ENCODE measurements around the gene KIRREL3. TPM values are rescaled to one million over a fixed set of nuclear protein-coding genes. Genes with fewer than 3 reads are reported as not detected.

KIRREL3 gene
- total RNA-seq, 1 donor from 2014 or later, result 29.3 TPM

DNA sequence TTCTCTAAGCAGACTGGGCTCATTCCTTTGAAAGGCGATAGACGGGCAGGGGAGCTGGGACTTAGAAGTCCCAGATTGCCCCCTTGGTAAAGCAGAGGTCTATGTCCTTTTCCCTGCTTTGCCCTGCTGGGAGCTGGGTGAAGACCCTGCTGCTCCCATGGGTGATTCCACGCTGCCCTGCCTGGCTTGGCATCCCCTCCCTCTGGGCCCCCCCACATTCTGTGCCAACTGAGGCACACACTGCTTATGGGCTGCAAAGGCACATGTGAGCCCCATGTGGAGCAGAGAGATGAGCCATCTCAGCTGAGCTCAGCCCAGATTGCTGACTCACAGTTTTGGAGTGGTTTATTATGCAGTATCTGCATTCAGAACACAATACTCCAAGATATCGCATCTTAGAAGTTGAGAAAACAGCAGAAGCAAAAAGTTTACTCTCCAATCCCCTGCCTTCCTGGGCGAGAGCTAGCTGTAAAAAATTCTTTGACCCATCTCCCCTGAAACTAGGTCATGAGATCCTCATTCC, 517.9 kb downstream of the KIRREL3 start:
- DNase-seq, result no peak

DNA sequence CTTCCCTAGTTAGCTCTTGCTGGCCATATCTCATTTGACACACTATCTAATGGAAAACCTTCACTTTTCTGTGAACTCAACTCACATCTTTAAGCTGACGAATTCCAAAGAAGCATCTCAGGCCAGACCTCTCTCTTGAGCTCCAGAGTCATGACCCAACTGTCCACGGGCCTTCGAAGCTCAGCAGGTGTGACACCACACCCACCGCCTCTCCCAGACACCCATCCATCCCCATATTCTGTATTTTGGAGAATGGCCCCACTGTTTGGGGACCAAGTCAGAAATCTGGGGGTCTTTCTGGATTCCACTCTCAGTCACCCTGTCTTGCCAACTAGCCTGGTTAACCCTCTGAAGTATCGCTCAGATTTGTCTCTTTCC, 519.3 kb downstream of the KIRREL3 start:
- DNase-seq, result no peak

DNA sequence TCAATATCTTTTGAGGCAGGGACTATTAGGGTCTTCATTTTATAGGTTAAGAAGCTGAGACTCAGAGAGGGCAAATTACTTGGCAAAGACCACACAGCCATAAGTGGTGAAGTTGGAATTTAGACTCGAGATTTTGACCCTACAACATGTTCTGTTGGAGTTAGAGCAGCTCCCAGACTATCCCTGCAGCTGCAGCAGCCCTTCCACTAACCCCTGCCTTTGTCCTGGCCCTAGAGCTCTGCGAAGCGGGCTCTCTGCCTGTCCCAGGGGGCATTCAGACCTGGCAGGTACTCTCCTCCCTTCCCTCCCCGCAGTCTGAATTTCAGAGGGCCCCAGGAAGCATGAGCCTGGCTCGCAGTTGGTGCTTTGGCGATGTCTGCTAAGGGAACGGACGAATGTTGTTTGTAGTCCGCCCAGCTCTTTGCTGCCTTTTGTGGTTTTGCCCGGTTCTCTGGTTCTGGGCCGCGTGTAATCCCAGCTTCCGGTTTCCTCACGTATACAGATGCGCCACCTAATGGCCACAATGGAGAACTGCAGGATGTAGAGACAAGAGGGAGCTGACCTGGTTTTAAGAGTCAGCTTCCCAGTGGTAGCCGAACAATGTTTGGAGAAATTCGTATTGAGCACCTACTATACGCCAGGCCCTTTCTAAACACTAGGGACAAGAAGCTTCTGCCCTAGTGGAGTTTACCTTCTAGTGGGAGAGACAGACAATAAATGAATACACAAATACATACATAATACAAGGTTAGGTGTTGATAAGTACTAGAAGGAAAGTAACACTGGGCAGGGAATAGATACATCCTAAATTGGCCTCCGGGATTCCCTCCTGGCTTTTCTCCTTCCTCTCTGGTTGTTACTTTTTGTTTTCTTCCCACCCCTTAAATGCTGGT, 519.9 kb downstream of the KIRREL3 start:
- DNase-seq, result peak; percentile 74

DNA sequence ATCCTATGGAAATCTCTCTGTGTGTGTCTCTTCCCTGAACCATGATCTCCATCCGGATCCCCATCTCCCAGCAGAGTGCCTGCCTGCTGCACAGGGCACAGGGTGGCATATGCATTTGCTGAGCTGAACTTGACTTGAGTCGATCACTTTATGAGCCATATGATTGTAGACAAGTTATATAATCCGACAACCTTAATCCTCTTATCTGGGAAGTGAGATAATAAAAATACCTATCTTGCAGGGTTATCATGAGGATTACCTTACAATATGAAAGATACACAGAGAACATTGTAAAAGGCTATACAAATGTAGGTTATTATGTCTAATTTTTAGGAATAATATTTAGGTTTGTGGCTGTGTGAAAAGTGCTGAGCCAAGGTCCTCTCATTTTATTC, 520.6 kb downstream of the KIRREL3 start:
- no peak for DNase-seq

DNA sequence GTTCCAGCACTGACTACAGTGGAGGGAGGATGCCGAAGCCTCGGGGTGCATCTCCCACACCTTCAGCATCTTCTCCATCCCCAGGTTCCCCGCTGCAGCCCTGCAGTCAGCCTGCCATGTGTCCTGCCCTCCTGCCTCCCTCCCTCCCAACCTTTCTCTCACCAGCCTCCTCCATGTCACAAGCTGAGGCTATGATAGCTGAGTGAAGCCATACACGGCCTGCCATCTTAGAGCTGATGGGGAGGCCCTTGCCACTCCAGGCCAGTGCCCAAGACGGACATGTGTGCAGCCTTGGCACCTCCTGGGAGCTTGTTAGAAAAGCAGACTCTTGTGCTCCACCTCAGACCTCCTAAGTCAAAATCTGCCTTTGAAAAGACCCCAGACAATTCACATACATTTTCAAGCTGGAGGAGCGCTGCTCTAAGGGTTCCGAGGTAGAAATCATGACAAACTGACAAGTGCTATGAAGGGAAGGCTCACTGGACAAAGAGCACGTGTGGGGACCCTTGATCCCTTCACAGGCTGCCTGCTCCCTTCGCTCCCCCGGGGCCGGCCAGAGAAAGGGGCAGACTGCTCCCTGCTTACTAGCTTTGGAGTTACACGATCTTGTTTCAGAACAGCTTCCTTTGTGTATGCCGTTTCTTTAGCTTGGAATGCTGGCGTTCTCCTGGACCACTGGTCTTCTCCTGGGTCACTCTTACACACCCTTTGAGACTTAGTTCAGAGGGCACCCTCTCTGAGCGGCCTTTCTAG, 521.2 kb downstream of the KIRREL3 start:
- no peak for DNase-seq

DNA sequence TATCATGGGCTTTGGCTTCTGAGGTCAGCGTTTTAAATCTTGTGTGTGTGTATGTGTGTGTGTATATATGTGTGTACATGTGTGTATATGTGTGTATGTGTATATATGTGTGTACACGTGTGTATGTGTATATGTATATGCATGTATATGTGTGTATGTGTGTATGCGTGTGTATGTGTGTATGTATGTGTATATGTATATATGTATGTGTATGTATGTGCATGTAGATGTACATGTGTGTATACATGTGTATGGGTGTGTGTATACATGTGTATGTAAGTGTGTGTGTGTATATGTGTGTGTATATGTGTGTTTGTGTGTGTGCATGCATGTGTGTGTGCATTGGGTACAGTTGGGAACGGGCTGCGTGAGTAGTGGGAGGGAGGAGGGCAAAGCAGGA, 522.1 kb downstream of the KIRREL3 start:
- DNase-seq, result no peak

DNA sequence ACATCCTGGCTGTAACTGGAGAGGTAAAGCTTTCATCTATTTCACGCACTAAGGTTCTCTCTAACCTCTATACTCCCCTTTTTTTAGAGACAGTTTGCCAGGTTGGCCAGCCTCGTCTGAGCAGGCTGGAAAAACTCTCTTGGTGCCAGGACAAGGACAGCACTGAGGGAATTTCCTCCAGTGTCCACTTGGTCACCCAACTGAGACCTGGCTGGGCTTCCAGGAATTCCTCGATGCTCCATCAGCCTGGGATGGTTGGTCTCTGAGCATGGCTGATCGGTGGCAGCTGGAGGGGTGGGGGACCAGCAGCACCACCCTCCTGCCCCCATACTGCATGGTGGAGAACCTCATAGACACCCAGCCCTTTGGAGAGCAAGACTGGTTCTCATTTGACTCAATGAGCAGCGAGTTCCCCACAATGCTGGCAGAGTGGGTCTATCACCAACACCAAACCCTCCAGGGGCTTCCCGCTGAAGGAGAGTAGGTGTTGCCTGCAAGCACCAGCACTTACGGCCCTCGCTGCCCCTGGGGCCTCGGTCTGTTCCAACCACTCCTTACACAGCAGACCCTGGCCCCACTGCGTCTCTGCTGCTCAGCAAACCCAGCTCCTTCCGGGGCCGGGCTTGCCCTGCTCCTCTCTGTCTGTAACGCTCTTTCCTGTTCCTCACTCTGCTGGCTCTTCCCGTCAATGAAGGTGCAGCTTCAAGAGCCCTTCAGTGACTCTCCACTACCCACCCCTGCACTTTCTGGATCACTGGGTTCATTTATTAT, 522.9 kb downstream of the KIRREL3 start:
- no peak for DNase-seq

DNA sequence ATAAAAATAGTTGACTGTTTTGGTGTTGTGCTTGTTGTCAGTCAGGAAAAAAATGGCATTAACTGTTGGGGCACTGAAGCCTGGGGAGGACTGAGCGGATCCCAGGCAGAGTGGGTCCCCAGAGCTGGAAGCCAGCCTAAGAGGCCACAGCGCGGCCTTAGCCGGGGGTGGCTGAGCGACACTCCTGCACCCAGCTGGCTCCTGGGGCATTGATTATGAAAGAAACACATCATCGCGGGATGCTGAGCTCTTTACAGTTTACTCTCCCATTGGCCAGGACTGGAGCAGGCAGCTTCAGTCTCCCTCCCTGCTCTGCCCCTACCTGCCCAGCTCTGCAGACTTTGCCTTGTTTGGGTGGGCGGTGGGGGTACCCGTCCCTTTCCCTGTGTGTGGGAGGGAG, 523.6 kb downstream of the KIRREL3 start:
- DNase-seq, result no peak

DNA sequence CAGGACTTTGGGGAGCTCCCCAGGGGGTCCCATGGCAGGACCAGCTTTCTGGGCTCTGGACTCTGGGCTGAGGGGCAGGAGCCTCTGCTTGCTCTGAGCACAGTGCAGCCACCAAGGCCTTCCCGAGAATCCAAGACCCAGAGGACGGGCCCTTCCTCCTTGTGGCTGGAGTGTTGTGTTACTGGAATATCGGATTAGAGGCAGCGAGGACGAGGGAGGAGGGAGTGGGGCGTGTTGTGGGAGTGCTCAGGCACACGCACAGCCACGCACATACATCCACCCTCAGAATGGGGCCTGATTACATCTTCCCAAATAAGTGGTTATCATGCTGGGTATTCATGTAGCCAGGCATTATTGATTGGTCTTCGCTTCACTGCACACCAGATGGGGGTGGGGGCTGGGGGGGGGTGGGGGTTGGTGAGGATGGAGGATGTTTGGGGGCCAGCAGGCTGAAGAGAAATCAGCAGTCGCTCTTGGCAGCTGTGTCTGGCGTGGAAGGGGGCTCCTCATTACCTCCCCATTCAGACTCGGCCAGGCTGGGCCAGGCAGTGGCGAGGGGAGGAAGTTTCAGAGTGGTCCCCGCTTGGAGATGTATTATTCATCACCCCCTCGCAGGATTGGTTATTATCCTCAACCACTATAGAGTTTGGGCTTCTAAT, 524.2 kb downstream of the KIRREL3 start:
- no peak for DNase-seq

DNA sequence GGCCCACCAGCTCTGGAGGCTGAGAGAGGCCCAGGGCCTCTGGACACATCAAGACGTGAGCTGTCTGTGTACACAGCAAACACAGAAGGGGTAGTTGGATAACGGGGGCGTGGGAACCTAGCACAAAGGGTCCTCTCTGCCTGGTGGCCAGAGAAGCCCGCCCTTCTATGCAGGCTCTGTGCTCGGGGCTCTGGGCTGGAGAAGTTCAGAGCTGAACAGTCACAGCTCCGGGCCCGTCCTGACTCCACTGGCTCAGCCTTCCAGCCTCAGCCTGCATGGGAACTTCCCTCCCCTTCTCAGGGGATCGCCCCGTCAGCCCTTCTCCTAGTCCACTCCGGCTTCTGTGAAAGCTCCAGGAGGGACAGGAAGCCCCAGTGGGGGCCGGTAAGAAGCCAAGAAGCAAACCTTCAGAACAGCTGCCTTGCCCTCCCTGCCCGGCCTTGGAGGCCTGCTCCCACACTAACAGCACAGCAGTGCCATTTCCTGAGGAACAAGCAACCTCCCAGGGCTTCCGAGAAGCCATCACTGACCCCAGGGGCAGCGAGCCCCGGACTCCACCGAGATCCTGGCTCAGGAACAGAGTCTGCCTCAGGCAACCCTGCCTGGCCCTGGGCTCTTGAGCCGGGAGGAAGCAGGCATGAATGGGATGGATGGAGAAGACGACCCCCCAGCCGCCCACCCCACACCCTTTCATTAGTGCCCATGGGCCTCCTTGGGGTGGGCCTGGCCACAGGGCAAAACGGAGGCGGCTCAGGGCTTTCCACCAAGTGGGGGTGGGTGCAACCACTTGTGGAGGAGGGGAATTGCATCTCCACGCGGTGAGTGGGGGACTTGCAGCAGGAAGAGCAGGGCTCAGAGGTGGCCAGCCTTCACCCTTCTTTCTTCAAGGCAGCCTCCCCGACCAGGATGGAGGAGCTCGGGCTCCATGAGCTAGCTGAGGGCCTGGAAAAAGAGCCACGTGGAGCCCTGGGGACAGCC, 525.3 kb downstream of the KIRREL3 start:
- DNase-seq, result no peak

DNA sequence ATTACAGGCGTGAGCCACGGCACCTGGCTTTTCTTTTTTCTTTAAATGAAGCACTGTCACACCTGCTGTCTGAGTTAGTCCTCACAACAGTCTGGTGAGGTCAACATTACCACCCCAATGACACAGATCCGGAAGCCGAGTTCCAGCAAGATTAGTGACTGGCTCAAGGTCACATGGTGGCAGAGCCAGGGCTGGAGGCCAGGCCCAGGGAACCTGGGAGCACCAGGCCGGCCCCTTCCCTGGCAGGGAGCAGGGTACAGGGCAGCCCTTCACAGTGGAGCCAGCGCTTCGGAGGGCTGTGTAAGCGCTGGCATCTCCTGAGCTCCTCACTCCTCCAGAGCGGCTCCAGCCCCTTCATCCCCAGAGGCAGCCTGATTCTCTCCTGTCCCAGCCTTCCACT, 526.4 kb downstream of the KIRREL3 start:
- no peak for DNase-seq

DNA sequence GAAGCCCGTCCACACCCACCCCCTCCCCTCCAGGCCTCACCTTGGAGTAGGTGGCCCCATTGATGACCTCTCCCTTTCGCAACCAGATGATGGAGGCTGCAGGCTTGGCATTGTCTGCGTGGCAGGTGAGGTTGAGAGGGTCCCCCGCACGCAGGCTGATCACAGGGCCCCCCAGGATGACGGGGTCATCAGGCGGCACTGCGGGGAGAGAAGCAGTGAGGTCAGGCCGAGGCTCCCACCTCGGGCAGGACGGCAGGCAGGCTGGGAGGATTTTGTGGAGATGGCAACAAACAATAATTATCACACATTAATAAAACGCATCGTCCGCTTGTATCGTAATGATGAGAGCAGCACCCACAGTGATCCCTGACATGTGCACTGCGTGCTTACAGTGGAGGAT, 527.3 kb downstream of the KIRREL3 start:
- DNase-seq, result no peak

DNA sequence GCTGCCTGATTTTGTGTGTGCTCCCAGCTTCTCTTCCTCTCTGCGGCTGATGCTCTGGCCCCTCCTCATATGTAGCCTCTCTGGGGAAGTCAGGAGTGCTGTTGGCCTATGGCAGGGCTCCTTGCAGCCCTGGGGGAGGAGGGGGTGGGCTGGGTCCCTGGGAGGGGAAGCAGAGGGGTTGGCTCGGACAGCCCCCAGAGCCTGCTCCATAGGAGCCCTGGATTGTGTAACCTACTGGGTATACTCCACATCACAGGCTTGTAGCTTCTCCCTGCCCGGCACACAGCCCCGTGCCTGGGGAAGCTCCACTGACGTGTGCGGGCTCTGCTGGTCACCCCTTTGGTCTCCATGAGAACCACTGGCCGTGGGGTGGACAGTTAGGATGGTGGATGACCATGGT, 531.3 kb downstream of the KIRREL3 start:
- DNase-seq, result no peak

DNA sequence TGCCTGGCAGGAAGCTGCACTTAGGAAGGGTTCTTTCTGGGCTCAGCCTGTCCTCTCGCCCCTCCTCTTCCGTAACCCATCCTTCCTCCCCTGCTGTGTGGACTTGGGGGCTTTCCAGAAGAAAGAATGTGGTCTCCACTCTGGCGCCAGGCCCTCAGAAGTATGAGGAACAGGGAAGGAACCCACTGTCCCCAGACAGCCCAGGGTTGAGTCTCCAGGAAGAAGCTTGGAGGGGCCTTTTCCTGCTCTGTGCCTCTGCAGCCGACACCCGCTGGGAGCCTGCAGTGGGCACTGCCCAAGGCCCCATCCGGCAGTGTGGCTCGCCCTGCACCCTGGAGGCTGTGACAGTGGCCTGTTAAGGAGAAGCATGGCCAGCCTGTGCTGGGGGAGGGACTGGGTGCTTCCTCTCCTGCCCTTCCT, 532.5 kb downstream of the KIRREL3 start:
- no peak for DNase-seq

DNA sequence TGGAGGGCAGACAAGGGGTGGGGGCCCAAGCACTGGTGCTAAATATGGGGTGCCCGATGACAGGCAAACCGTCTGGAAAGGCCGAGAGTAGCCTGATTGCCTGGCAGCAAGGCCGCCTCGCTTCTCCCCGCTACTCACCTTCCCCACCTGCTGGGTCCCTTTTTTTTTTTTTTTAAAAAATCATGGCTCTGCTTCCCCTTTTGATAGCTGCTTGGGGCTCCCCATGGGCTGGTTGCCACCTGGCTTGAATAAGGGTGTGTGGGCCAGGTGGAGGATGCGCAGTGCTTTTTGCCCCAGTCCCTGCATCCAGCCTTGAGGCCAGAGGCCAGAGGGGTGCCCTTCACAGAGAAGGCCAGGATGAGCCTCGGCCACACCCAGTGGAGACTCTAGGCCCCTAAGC, 533.1 kb downstream of the KIRREL3 start:
- no peak for DNase-seq

DNA sequence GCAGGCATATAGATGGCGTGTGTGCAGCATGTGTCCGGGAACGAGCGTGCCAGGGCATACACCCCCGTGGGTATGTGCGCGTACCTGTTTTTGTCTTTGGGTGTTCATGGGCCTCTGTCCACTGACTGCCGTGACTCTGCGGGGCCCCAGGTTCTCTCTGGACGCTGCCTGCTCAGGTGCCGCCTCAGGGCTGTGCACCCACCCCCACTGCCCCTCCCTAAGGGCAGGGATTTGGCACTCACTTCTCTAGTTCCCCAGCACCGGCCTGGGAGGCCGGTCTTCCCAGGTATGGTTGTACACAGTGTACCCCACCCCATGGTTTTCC, 533.6 kb downstream of the KIRREL3 start:
- DNase-seq, result no peak

DNA sequence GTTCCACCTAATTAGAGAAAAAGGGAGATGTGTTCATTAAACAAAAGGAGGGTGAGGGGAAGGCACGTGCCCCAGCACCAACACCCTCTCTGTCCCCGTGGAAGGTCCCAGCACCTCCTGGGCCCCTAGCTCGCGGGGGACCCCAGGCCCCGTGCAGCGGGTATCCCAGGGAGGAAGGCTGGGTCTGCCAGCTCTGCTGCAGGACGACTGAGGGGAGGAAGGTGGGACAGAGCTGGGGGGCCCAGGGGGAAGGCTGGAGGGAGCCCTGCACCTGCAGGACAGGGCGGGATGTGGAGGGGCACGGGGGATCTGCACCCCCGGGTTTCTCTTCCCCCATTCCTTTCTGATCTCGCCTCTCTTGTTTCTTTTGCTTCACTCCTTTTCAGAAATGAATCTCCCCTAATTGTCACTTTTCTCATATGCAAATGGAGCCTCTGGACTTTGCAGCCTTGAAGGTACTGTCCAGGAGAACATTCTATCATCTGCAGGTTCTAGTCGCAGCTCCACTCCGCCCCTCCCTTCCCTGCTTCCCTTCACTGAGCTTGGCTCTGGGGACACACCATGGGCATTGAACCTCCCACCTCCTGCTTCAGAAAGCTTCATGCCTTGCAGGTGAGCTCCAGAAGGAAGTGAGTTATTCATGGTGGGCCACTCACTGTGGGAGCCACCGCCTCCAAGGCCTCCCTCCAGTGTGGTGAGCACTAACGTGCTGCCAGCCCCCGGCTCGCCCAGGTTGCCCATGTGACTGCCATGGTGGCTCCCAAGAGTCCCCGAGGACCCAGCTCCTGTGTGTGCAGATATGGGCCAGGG, 534.1 kb downstream of the KIRREL3 start:
- no peak for DNase-seq

DNA sequence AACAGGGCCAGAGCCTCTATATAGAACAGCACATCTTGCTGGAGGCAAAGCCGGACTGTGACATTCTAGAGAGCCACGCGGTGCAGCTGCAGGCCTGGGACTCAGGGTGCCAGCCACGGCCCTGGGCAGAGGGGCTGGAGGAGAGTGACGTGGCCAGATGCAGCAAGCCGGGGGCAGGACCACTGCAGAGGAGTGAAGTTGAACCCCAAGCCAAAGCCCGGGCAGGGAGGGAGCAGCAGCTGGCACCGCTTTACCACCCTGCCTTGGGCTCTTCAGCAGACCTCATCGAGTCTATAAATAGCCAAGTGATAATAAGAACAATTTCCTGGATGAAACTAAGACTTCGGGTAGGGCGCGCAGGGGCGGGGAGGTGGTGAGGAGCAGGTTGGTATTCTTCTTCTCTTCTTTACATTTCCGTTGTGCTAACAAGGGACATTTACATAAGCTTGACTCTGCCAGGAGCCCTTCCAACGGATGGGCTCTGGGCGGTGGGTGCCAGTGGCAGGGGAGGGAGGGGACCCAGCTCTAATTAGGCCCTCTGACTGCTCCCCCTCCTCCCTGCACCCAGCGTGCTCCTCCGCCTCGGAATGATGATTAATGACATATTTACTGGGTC, 534.9 kb downstream of the KIRREL3 start:
- DNase-seq, result no peak

DNA sequence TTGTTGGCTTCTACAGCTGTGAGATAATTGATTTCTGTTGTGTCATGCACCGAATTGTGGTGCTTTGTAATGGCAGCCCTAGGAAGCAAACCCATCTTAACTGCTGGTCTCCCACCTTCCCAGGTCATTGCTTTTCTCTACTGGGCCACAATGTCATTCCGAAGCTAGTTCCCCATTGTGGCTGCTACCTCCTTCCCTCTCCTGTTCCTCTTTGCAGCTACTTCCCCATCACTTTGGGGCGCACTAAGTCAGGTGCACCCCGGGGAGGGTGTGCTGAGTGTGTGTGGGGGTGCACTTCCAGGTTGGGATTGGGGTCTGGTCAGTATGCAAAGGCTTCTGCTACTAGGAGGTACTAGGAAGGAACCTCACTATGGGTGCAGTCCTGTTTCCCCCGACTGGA, 535.8 kb downstream of the KIRREL3 start:
- DNase-seq, result no peak

DNA sequence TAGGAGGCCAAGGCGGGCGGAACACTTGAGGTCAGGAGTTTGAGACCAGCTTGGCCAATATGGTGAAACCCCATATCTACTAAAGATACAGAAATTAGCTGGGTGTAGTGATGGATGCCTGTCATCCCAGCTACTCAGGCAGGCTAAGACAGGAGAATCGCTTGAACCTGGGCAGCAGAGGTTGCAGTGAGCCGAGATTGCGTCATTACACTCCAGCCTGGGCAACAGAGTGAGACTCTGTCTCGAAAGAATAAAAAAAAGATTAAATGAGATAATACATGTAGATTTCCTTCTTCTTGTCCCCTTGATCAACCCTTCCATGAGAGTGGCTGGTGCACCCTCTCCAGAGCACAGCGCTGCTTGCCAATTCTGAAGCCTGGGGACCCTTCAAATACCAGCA, 538.1 kb downstream of the KIRREL3 start:
- no peak for DNase-seq
